B cell (primary cell): ENCODE measurements around the gene CBX6. TPM values are rescaled to one million over a fixed set of nuclear protein-coding genes. Genes with fewer than 3 reads are reported as not detected.

Experiments
- ATAC-seq: fragments of 200-7000 bp; cut with Tn5 transposase; one replicate; pipeline ENCODE4 v1.10.0; 2021; ENCODE audit warnings: low read depth, mild to moderate bottlenecking, moderate number of reproducible peaks, moderate library complexity
- CTCF ChIA-PET: fragments of 350-600 bp; sonication (Branson Sonifier 250); formaldehyde crosslinking; loops from one replicate; lab custom pipeline; 2021; ENCODE audit warnings: antibody characterized with exemption, inconsistent platforms; lab: Charles Lee
- POLR2A ChIA-PET: fragments of 350-600 bp; sonication (Branson Sonifier 250); formaldehyde crosslinking; loops from one replicate; lab custom pipeline; 2021; ENCODE audit warnings: antibody characterized with exemption; lab: Charles Lee
- DNase-seq: peaks from one replicate; pipeline ENCODE4 v3.0.0; 2013
- H2AFZ ChIP-seq: 2 replicates; pipeline ENCODE4 v1.6.1; 2012; ENCODE audit warnings: mild to moderate bottlenecking, low read depth, low read length; ENCODE audit not compliant: insufficient read depth, poor library complexity, severe bottlenecking
- H3K27ac ChIP-seq, 2 donors: 1 replicate in 1 of 2; 2 replicates in 1 of 2; pipeline ENCODE4 v1.5.1; 2012 to 2013; ENCODE audit warnings: low read length in 2 of 2, mild to moderate bottlenecking in 2 of 2, moderate library complexity in 1 of 2
- H3K27me3 ChIP-seq, 4 experiments: fragments of 200-600 bp in 1 of 4; sonication (generic) in 1 of 4; replicated peaks in 1 of 4; 1 replicate in 2 of 4; 2 replicates in 2 of 4; pipeline versions ENCODE4 v1.6.1 to v1.7.0; 2013 to 2016; ENCODE audit warnings: low read length in 3 of 4, mild to moderate bottlenecking in 2 of 4, mixed read lengths in 1 of 4, moderate library complexity in 1 of 4; ENCODE audit not compliant: insufficient read depth in 4 of 4, control insufficient read depth in 3 of 4; ENCODE audit errors: control extremely low read depth in 1 of 4
- H3K36me3 ChIP-seq, 2 experiments: replicated peaks in 1 of 2; 1 replicate in 1 of 2; 2 replicates in 1 of 2; pipeline versions ENCODE4 v1.6.1 to v1.7.1; 2013; ENCODE audit warnings: low read length in 1 of 2; ENCODE audit not compliant: insufficient read depth in 2 of 2, control insufficient read depth in 1 of 2; ENCODE audit errors: control extremely low read depth in 1 of 2, extremely low read depth in 1 of 2
- H3K4me1 ChIP-seq, 2 donors: fragments of 200-600 bp in 1 of 2; sonication (generic) in 1 of 2; 1 replicate in 1 of 2; 2 replicates in 1 of 2; pipeline versions ENCODE4 v1.5.1 to v1.6.1; 2013 to 2017; ENCODE audit warnings: low read length in 2 of 2; ENCODE audit not compliant: control insufficient read depth in 2 of 2, insufficient read depth in 2 of 2
- H3K4me2 ChIP-seq: replicated peaks from 2 replicates; pipeline ENCODE3; 2012; ENCODE audit warnings: mild to moderate bottlenecking, low read depth, low read length; ENCODE audit not compliant: poor library complexity, severe bottlenecking
- H3K4me3 ChIP-seq, 5 experiments: fragments of 200-600 bp in 1 of 5; sonication (generic) in 1 of 5; 1 replicate in 3 of 5; 2 replicates in 2 of 5; pipeline versions ENCODE4 v1.5.1 to v1.7.0; 2011 to 2016; ENCODE audit warnings: low read length in 4 of 5, mild to moderate bottlenecking in 4 of 5, low read depth in 2 of 5, control low read depth in 1 of 5, moderate library complexity in 1 of 5; ENCODE audit not compliant: insufficient read depth in 1 of 5; ENCODE audit errors: control extremely low read depth in 1 of 5, extremely low read depth in 1 of 5
- H3K79me2 ChIP-seq: fragments of 200-600 bp; sonication (generic); one replicate; pipeline ENCODE4 v1.6.0; 2016; ENCODE audit warnings: low read length; ENCODE audit not compliant: control insufficient read depth, insufficient read depth
- H3K9ac ChIP-seq: fragments of 200-600 bp; sonication (generic); 2 replicates; pipeline ENCODE4 v1.6.1; 2017; ENCODE audit warnings: mild to moderate bottlenecking, low read length, moderate library complexity
- H3K9me3 ChIP-seq, 3 donors: one replicate each; pipeline versions ENCODE4 v1.6.1 to v1.7.1; 2013; ENCODE audit warnings: low read length in 2 of 3; ENCODE audit not compliant: control insufficient read depth in 2 of 3, insufficient read depth in 1 of 3; ENCODE audit errors: control extremely low read depth in 1 of 3
- H4K20me1 ChIP-seq: 2 replicates; pipeline ENCODE4 v1.6.0; 2012; ENCODE audit warnings: mild to moderate bottlenecking, low read length; ENCODE audit not compliant: insufficient read depth, control insufficient read depth, poor library complexity, severe bottlenecking
- H3K27ac Mint-ChIP-seq: one replicate; pipeline ENCODE4 v1.8.0; 2021; ENCODE audit warnings: mixed read lengths
- H3K27me3 Mint-ChIP-seq: one replicate; pipeline ENCODE4 v1.8.0; 2021; ENCODE audit warnings: mixed read lengths
- H3K4me1 Mint-ChIP-seq: one replicate; pipeline ENCODE4 v1.8.0; 2021; ENCODE audit warnings: mixed read lengths
- H3K4me3 Mint-ChIP-seq: one replicate; pipeline ENCODE4 v1.8.0; 2021; ENCODE audit warnings: mixed read lengths
- H3K9me3 Mint-ChIP-seq: one replicate; pipeline ENCODE4 v1.8.0; 2022; ENCODE audit warnings: mixed read lengths; ENCODE audit not compliant: insufficient read depth
- CTCF ChIP-seq: fragments of 200-600 bp; IDR thresholded peaks from one replicate; pipeline ENCODE4 v1.8.0; 2022; ENCODE audit warnings: antibody characterized with exemption, mild to moderate bottlenecking
- EZH2 ChIP-seq: IDR thresholded peaks from 2 replicates; pipeline ENCODE4 v1.6.1; 2012; ENCODE audit warnings: borderline replicate concordance, low read depth, mild to moderate bottlenecking, moderate library complexity, low read length; ENCODE audit not compliant: insufficient read depth, poor library complexity, severe bottlenecking
- WGBS: methylation state at CpG from one replicate; pipeline ENCODE4 v1.1.5; 2013; ENCODE audit warnings: missing lambda C conversion rate; ENCODE audit not compliant: insufficient coverage; 5-methylcytosine and 5-hydroxymethylcytosine counted together
- intact Hi-C: fragments of 100-400 bp; cut with micrococcal nuclease; formaldehyde crosslinking; loops from one replicate; pipeline ENCODE4 v1.10.0; 2022
- polyA plus RNA-seq: library from polyadenylated mRNA; depleted of rRNA; stranded (reverse); fragments of >200 nt; gene quantifications from 2 replicates; pipeline ENCODE4 v1.2.3, GENCODE V29; 2012
- total RNA-seq, 2 donors: library from RNA; stranded (reverse); fragments of 120-200 nt in 1 of 2; gene quantifications; 1 replicate in 1 of 2; 2 replicates in 1 of 2; pipeline versions ENCODE4 v1.2.3 to v1.2.4, GENCODE V29; 2013 to 2022

The CBX6 gene
- total and polyA plus RNA-seq, 2 donors (not counting 1 experiment from before 2014, with no cell fraction given): 14.9 to 55.1 TPM

- Histone ChIP-seq H3K4me2 (no peak overlapping the region), H2AFZ (no peak overlapping the region), H3K27me3 (peaks cover 0 to 41% (median 17%) of the 10 kb centered on the region in 4 experiments), H3K27ac (no peak overlapping the region), H3K9me3 (peaks cover 0 to 3% (median 0%) of the 10 kb centered on the region in 3 donors), H3K36me3 (no peaks in the 10 kb centered on the region), H3K4me3 (no peak overlapping the region), H4K20me1 (no peaks in the 10 kb centered on the region), H3K4me1 (peaks cover 0 to under 1% of the 10 kb centered on the region in 2 donors), H3K79me2 (no peaks in the 10 kb centered on the region), H3K9ac (no peak overlapping the region)
- no peaks in the 10 kb centered on the region for H3K9me3 Mint-ChIP-seq
- no peak overlapping the region for H3K27ac Mint-ChIP-seq
- POLR2A ChIA-PET: no interaction called here
- no peak overlapping the region for H3K4me3 Mint-ChIP-seq
- WGBS: 89% methylated on average over 3 of the region's 6 CpGs
- TF ChIP-seq CTCF (no peak), EZH2 (no peak)
- CTCF ChIA-PET: no interaction called here
- peaks cover 53% of the 10 kb centered on the region for H3K27me3 Mint-ChIP-seq
- DNase-seq (no peak), ATAC-seq (no peak)
- intact Hi-C loops: no loop called here
- H3K4me1 Mint-ChIP-seq: peaks cover 3% of the 10 kb centered on the region
Observed at GRCh38 chr22:38837414-38837928, 34.5 kb downstream of the CBX6 start.

GRCh38 chr22:38835888-38836301, 36.1 kb downstream of the CBX6 start:
- Histone ChIP-seq H3K27ac (no peak overlapping the region), H3K9ac (no peak overlapping the region), H3K9me3 (peaks cover 0 to 3% (median 0%) of the 10 kb centered on the region in 3 donors), H3K4me2 (no peak overlapping the region), H3K4me1 (no peaks in the 10 kb centered on the region), H4K20me1 (no peaks in the 10 kb centered on the region), H2AFZ (no peak overlapping the region), H3K4me3 (no peak overlapping the region), H3K36me3 (no peaks in the 10 kb centered on the region), H3K79me2 (no peaks in the 10 kb centered on the region), H3K27me3 (peaks cover 0 to 27% (median 9%) of the 10 kb centered on the region in 4 experiments)
- H3K4me3 Mint-ChIP-seq: no peak overlapping the region
- no peak overlapping the region for H3K27ac Mint-ChIP-seq
- DNase-seq (no peak), ATAC-seq (no peak)
- H3K4me1 Mint-ChIP-seq: no peaks in the 10 kb centered on the region
- no peaks in the 10 kb centered on the region for H3K9me3 Mint-ChIP-seq
- CTCF ChIA-PET: no interaction called here
- POLR2A ChIA-PET: interaction anchor here (0.7 kb wide), 1 partner anchor 107 kb away, joined by 3 read pairs; no protein-coding TSS in a partner anchor
- peaks cover 48% of the 10 kb centered on the region for H3K27me3 Mint-ChIP-seq
- intact Hi-C loops: no loop called here
- WGBS: 92% methylated on average over 19 of the region's 19 CpGs
- TF ChIP-seq EZH2 (no peak), CTCF (no peak)
